ENCODE data around the gene SLC38A8.

SLC38A8 gene

GRCh38 chr16:83980794-83981193, 61.8 kb downstream of the SLC38A8 start:
- no peak overlapping the region for H3K4me3 ChIP-seq (ENCODE audit: low read length, poor library complexity, severe bottlenecking)
- H3K4me2 ChIP-seq (ENCODE audit: low read depth, low read length, poor library complexity, severe bottlenecking) = no peak overlapping the region
- H3K27me3 ChIP-seq (ENCODE audit: insufficient read depth, low read length, poor library complexity, severe bottlenecking) = no peaks in the 10 kb centered on the region
- no peak overlapping the region for H3K9ac ChIP-seq (ENCODE audit: low read depth, low read length, poor library complexity, severe bottlenecking)
- no peaks in the 10 kb centered on the region for H3K9me3 ChIP-seq (ENCODE audit: insufficient read depth, low read depth, low read length)
- TF ChIP-seq CTCF (conservative IDR thresholded peaks at IDR 0.05; ENCODE audit: low read length) (no peak), EZH2phosphoT487 (IDR thresholded peaks at IDR 0.05; ENCODE audit: borderline replicate concordance) (no peak)
- no peaks in the 10 kb centered on the region for H4K20me1 ChIP-seq (ENCODE audit: insufficient read depth, low read length, poor library complexity, severe bottlenecking)
- H3F3A ChIP-seq (ENCODE audit: low read depth) = no peaks in the 10 kb centered on the region
- no peaks in the 10 kb centered on the region for H3K4me1 ChIP-seq (ENCODE audit: insufficient read depth, low read length, poor library complexity, severe bottlenecking)
- no peaks in the 10 kb centered on the region for H3K79me2 ChIP-seq (ENCODE audit: insufficient read depth, low read length)
- H2AFZ ChIP-seq (ENCODE audit: low read length) = no peak overlapping the region
- H3K36me3 ChIP-seq (ENCODE audit: insufficient read depth, low read length) = no peaks in the 10 kb centered on the region
- no peaks in the 10 kb centered on the region for H3K9me2 ChIP-seq (replicated peaks; ENCODE audit: low read depth, low read length)

- Histone ChIP-seq H3K4me2 (ENCODE audit: low read depth, low read length, poor library complexity, severe bottlenecking) (no peak overlapping the region), H3K9me2 (replicated peaks; ENCODE audit: low read depth, low read length) (no peaks in the 10 kb centered on the region), H3K27me3 (ENCODE audit: insufficient read depth, low read length, poor library complexity, severe bottlenecking) (no peaks in the 10 kb centered on the region), H3K4me1 (ENCODE audit: insufficient read depth, low read length, poor library complexity, severe bottlenecking) (no peaks in the 10 kb centered on the region), H3K79me2 (ENCODE audit: insufficient read depth, low read length) (no peaks in the 10 kb centered on the region), H3K36me3 (ENCODE audit: insufficient read depth, low read length) (no peaks in the 10 kb centered on the region), H3K9me3 (ENCODE audit: insufficient read depth, low read depth, low read length) (no peaks in the 10 kb centered on the region), H3K9ac (ENCODE audit: low read depth, low read length, poor library complexity, severe bottlenecking) (no peak overlapping the region), H3F3A (ENCODE audit: low read depth) (no peaks in the 10 kb centered on the region), H2AFZ (ENCODE audit: low read length) (no peak overlapping the region), H4K20me1 (ENCODE audit: insufficient read depth, low read length, poor library complexity, severe bottlenecking) (no peaks in the 10 kb centered on the region), H3K4me3 (ENCODE audit: low read length, poor library complexity, severe bottlenecking) (no peak overlapping the region)
- TF ChIP-seq EZH2phosphoT487 (IDR thresholded peaks at IDR 0.05; ENCODE audit: borderline replicate concordance) (no peak), CTCF (conservative IDR thresholded peaks at IDR 0.05; ENCODE audit: low read length) (no peak)
Measured at GRCh38 chr16:83979441-83979840, 63.2 kb downstream of the SLC38A8 start.

GRCh38 chr16:83978401-83978904, 64.1 kb downstream of the SLC38A8 start:
- no peak overlapping the region for H3K9ac ChIP-seq (ENCODE audit: low read depth, low read length, poor library complexity, severe bottlenecking)
- H4K20me1 ChIP-seq (ENCODE audit: insufficient read depth, low read length, poor library complexity, severe bottlenecking) = no peaks in the 10 kb centered on the region
- no peaks in the 10 kb centered on the region for H3K9me2 ChIP-seq (replicated peaks; ENCODE audit: low read depth, low read length)
- no peak overlapping the region for H2AFZ ChIP-seq (ENCODE audit: low read length)
- H3K36me3 ChIP-seq (ENCODE audit: insufficient read depth, low read length) = no peaks in the 10 kb centered on the region
- no peaks in the 10 kb centered on the region for H3K9me3 ChIP-seq (ENCODE audit: insufficient read depth, low read depth, low read length)
- H3K79me2 ChIP-seq (ENCODE audit: insufficient read depth, low read length) = no peaks in the 10 kb centered on the region
- no peaks in the 10 kb centered on the region for H3K4me1 ChIP-seq (ENCODE audit: insufficient read depth, low read length, poor library complexity, severe bottlenecking)
- no peak overlapping the region for H3K4me2 ChIP-seq (ENCODE audit: low read depth, low read length, poor library complexity, severe bottlenecking)
- H3F3A ChIP-seq (ENCODE audit: low read depth) = no peaks in the 10 kb centered on the region
- TF ChIP-seq CTCF (conservative IDR thresholded peaks at IDR 0.05; ENCODE audit: low read length) (no peak), EZH2phosphoT487 (IDR thresholded peaks at IDR 0.05; ENCODE audit: borderline replicate concordance) (no peak)
- H3K27me3 ChIP-seq (ENCODE audit: insufficient read depth, low read length, poor library complexity, severe bottlenecking) = no peaks in the 10 kb centered on the region
- no peak overlapping the region for H3K4me3 ChIP-seq (ENCODE audit: low read length, poor library complexity, severe bottlenecking)
